IMR-90 (cell line): ENCODE results near the gene CR1L.

Experiments
- CHD1 ChIP-seq: IDR thresholded peaks from 2 replicates; pipeline ENCODE4 v1.6.1; 2012; ENCODE audit warnings: low read depth, low read length, improper control_type of control experiment
- CTCF ChIP-seq: conservative IDR thresholded peaks from 2 replicates; pipeline ENCODE4 v1.5.1; 2012; ENCODE audit warnings: mild to moderate bottlenecking, low read depth, low read length, improper control_type of control experiment
- SMC3 ChIP-seq: fragments of 150-350 bp; IDR thresholded peaks from 2 replicates; pipeline ENCODE4 v1.6.1; 2016; ENCODE audit warnings: low read depth, mild to moderate bottlenecking, antibody characterized with exemption, low read length, moderate library complexity

- TF ChIP-seq CHD1 (no peak), SMC3 (no peak), CTCF (no peak)
Measured at GRCh38 chr1:207670997-207671396, 26.1 kb downstream of the CR1L start.
